ENCODE data around the gene KSR2.

DNA sequence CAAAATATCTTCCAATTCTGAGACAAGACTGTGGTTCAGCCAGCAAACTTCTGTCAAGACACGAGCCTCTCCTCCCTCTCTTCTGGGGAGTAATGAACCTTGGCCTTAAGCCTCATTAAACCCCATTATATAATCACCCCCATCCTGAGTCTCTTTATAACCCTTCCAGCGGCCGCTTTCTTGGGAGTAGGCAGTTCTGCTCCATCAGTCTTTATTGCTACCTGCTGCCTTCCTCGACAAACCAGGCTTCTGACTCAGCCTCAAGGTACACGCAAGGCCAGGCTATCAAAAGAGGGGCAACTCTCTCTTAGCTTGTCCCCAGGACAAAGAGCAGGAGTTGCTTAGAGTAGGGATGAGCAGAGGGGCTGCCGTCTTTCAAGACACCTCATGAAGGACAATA is 306.6 kb downstream of the KSR2 start:
- TF ChIP-seq, protein P1, sequence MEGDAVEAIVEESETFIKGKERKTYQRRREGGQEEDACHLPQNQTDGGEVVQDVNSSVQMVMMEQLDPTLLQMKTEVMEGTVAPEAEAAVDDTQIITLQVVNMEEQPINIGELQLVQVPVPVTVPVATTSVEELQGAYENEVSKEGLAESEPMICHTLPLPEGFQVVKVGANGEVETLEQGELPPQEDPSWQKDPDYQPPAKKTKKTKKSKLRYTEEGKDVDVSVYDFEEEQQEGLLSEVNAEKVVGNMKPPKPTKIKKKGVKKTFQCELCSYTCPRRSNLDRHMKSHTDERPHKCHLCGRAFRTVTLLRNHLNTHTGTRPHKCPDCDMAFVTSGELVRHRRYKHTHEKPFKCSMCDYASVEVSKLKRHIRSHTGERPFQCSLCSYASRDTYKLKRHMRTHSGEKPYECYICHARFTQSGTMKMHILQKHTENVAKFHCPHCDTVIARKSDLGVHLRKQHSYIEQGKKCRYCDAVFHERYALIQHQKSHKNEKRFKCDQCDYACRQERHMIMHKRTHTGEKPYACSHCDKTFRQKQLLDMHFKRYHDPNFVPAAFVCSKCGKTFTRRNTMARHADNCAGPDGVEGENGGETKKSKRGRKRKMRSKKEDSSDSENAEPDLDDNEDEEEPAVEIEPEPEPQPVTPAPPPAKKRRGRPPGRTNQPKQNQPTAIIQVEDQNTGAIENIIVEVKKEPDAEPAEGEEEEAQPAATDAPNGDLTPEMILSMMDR (IDR thresholded peaks at IDR 0.05), result no peak
- TF ChIP-seq POLR2A (IDR thresholded peaks at IDR 0.05), result no peak

All from ovary (tissue), 3 donors.